Measurements from ENCODE around the gene SORT1.

Gene SORT1

DNA sequence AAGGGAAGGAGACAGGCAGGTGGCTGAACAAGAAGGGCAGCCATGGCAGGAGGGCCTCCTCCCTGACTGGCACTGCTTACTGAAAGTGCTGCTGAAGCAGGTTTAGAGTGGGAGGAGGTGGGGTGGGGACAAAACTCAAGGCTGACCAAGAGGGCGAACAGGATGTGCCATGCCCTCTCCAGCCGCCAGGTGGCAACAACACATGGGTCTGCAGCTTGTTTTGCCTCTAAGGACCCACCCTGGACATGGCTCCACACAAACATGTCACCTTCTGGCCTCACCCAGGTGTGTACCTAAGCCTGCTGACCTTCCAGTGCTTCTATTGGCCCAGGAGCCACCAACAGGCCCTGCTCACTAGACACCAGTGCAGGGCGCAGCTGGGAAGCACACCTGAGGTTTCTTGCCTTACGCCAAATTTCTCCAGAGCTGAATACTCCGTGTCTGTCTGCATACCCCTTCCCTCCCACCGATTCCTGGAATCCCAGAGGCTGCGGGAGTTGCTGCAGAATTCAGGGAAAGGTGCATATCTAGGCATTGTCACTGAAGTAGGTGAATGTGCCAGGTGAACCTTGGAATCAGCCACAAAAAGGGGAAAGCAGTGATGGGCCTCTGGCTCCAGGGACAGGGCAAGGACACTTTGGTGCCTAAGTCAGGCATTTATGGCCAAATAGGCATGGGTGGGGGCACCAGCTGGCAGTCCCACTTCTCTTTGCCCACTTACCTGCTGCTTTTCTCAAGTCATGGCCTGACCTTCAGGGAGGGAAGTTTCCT lies 120.1 kb downstream of the SORT1 start:
- in situ Hi-C loops (cut with HindIII; ENCODE audit: low sequenced_read_pairs) = loop anchor here (10.0 kb wide), 1 partner anchor 127 kb away; no protein-coding TSS in a partner anchor

DNA sequence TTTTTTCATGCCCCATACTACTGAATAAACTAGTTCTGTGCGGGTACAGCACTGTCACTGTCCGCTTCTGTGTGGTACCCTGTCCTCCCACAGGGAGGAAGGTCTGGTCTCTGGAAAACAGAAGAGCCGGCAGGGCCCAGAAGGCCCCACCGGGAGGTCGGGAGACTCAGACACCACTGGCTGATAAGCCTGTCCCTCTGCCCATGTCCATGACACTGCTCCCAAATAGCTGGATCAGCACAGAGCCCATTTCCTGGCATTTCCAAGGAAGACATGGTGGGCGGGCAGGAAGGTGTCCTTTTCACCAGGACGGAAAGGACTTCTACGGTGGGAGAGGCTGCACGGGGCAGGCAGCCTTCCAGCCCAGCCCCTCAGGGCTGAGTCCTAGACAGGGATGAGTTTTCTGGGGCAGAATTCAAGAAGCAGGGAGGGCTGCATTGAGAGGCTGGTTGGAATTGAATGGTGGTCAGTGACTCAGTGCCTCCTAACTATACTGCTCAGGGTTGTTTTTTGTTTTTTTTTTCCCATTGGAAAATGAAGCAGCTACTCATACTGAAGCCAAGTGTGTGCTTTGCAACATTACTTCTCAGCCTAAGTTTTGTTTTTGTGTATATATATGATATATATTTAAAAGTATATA lies 121.9 kb downstream of the SORT1 start:
- in situ Hi-C loops (cut with HindIII; ENCODE audit: low sequenced_read_pairs) = loop anchor here (10.0 kb wide), 1 partner anchor 129 kb away; no protein-coding TSS in a partner anchor

DNA sequence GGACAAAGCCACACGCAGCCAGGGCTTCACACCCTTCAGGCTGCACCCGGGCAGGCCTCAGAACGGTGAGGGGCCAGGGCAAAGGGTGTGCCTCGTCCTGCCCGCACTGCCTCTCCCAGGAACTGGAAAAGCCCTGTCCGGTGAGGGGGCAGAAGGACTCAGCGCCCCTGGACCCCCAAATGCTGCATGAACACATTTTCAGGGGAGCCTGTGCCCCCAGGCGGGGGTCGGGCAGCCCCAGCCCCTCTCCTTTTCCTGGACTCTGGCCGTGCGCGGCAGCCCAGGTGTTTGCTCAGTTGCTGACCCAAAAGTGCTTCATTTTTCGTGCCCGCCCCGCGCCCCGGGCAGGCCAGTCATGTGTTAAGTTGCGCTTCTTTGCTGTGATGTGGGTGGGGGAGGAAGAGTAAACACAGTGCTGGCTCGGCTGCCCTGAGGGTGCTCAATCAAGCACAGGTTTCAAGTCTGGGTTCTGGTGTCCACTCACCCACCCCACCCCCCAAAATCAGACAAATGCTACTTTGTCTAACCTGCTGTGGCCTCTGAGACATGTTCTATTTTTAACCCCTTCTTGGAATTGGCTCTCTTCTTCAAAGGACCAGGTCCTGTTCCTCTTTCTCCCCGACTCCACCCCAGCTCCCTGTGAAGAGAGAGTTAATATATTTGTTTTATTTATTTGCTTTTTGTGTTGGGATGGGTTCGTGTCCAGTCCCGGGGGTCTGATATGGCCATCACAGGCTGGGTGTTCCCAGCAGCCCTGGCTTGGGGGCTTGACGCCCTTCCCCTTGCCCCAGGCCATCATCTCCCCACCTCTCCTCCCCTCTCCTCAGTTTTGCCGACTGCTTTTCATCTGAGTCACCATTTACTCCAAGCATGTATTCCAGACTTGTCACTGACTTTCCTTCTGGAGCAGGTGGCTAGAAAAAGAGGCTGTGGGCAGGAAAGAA lies 122.9 kb downstream of the SORT1 start:
- in situ Hi-C loops (cut with HindIII; ENCODE audit: low sequenced_read_pairs) = loop anchor here (10.0 kb wide), 1 partner anchor 130 kb away; no protein-coding TSS in a partner anchor

DNA sequence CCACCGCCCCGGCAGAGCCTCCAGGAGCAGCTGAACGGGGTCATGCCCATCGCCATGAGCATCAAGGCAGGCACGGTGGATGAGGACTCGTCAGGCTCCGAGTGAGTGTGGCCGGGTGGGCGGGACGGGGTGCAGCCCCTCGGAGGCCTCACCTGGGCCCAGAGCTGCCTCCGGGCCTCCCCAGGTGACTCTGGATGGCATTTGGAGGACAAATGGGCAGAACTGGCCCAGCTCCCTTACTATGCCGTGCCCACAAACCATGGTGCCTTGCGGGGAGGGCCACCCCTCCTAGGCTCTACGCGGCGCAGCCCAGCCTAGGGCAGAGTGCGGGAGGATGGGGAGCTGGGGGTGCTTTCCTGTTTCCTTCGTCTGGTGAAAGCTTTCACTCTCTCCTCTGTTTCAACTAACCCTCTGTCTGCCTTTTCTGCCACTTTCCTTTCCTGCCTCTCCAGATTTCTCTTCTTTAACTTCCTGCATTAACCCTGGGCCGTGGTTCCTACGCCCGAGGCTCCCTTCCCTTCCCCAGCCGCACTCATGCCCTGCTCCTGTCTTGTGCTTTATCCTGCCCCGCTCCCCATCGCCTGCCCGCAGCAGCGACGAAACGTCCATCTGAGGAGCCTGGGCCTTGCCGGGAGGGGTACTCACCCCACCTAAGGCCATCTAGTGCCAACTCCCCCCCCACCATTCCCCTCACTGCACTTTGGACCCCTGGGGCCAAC lies 124.0 kb downstream of the SORT1 start:
- in situ Hi-C loops (cut with HindIII; ENCODE audit: low sequenced_read_pairs) = loop anchor here (10.0 kb wide), 1 partner anchor 131 kb away; no protein-coding TSS in a partner anchor

DNA sequence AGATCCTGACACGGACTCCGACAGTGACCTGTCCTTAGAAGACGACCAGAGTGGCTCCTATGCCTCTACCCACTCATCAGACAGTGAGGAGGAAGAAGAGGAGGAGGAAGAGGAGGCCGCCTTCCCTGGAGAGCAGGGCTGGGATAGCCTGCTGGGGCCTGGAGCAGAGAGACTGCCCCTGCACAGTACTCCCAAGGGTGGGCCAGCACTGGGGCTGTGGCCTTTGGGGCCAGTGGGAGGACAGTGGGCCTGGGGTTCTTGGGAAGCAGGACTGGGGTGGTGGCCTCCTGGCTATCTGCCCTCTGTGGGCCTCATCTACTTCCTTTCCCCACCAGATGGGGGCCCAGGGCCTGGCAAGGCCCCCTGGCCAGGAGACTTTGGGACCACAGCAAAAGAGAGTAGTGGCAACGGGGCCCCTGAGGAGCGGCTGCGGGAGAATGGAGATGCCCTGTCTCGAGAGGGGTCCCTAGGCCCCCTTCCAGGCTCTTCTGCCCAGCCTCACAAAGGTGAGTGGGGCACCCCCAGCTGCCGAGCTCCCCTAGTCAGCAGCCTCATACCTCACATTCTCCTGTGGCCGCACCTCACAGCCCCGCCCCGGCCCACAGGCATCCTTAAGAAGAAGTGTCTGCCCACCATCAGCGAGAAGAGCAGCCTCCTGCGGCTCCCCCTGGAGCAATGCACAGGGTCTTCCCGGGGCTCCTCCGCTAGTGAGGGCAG lies 124.7 kb downstream of the SORT1 start:
- in situ Hi-C loops (cut with HindIII; ENCODE audit: low sequenced_read_pairs) = loop anchor here (10.0 kb wide), 1 partner anchor 132 kb away; no protein-coding TSS in a partner anchor

DNA sequence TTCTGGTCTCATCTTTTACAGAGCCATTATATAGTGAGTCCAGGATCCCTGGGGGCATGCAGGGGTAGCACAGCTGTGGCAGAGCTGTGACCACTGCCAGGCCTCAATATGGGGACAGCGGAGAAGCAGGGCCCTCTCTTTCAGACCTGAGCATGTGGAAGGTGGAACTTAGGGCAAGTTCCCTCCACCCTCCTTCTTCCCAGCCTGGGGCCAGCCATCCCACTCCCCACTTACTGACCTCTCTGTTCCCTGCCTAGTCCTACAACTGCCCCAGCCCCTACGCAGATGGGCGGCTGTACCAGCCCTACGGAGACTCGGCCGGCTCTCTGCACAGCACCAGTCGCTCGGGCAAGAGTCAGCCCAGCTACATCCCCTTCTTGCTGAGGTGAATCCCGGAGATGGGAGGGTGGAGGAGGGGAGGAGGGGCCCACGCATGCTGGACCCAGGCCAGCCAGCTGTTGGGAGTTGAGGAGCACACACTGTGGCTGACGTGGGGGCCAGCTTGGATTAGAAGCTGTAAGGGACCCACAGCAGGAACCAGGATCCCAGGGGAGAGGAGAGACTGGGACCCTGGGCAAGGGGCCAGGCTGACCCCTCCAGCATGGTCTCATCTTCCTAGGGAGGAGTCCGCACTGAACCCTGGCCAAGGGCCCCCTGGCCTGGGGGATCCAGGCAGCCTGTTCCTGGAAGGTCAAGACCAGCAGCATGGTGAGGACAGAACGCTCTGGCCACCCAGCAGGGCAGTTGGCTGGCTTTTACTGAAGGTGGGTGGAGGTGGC lies 125.5 kb downstream of the SORT1 start:
- in situ Hi-C loops (cut with HindIII; ENCODE audit: low sequenced_read_pairs) = loop anchor here (10.0 kb wide), 1 partner anchor 133 kb away; no protein-coding TSS in a partner anchor

DNA sequence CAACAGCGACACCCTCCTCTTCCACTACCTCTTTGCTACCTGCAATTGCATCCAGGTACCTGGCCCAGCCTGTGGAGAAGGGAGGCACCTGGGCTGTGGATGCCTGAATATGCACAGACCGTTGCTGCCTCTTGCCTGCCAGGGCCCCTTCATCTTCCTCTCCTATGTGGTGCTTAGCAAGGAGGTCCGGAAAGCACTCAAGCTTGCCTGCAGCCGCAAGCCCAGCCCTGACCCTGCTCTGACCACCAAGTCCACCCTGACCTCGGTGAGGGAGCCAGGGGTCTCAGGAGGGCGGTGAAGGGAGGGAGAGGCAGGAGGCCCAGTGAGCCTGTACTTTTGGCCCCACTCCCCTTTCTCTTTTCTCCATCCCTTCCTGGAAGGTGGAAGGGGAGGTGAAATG lies 126.3 kb downstream of the SORT1 start:
- in situ Hi-C loops (cut with HindIII; ENCODE audit: low sequenced_read_pairs) = loop anchor here (10.0 kb wide), 1 partner anchor 133 kb away; no protein-coding TSS in a partner anchor

DNA sequence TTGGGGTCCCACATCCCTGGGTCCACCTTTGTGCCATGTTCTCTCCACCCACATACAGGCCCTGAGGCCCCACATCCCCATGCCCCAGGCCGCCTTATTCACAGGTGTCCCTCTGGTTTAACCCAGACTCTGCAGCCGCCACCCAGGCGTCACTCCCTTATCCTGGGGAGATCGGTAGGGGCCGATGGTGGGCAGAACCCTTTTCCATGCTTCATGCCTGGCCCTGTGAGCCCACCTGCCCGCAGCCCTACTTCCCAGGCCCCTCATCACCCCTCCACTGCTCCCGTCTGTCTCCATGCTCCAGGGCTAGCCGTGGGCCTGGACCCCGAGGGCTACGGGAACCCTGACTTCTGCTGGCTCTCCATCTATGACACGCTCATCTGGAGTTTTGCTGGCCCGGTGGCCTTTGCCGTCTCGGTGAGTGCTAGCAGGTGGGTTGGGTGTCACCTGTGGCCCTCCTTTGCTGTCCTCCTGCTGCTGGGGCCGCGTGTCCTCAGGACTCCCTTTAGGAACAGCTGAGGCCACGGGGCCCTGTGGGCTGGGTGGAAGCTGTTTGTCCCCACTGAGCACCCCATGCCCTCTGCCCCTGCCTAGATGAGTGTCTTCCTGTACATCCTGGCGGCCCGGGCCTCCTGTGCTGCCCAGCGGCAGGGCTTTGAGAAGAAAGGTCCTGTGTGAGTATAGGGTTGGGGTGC lies 126.9 kb downstream of the SORT1 start:
- in situ Hi-C loops (cut with HindIII; ENCODE audit: low sequenced_read_pairs) = loop anchor here (10.0 kb wide), 1 partner anchor 134 kb away; no protein-coding TSS in a partner anchor

DNA sequence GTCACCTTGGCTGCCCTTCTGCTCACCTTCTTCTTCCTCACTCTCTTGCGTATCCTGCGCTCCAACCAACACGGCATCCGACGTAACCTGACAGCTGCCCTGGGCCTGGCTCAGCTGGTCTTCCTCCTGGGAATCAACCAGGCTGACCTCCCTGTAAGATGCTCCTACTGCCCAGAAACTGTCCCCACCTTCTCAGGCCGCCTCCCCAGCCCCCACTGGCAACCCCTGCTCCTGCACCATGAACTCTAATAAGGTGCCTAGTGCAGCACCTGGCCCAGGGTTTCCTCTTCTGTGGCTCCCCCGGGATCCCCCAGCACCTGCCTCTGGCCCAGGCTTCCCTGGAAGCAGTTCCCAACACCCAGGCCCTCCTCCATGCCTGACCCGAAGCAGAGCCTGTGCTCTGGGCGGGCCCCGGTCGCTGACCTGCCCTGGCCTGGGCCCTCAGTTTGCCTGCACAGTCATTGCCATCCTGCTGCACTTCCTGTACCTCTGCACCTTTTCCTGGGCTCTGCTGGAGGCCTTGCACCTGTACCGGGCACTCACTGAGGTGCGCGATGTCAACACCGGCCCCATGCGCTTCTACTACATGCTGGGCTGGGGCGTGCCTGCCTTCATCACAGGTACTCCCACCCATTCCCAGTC lies 127.6 kb downstream of the SORT1 start:
- in situ Hi-C loops (cut with HindIII; ENCODE audit: low sequenced_read_pairs) = loop anchor here (10.0 kb wide), 1 partner anchor 135 kb away; no protein-coding TSS in a partner anchor

DNA sequence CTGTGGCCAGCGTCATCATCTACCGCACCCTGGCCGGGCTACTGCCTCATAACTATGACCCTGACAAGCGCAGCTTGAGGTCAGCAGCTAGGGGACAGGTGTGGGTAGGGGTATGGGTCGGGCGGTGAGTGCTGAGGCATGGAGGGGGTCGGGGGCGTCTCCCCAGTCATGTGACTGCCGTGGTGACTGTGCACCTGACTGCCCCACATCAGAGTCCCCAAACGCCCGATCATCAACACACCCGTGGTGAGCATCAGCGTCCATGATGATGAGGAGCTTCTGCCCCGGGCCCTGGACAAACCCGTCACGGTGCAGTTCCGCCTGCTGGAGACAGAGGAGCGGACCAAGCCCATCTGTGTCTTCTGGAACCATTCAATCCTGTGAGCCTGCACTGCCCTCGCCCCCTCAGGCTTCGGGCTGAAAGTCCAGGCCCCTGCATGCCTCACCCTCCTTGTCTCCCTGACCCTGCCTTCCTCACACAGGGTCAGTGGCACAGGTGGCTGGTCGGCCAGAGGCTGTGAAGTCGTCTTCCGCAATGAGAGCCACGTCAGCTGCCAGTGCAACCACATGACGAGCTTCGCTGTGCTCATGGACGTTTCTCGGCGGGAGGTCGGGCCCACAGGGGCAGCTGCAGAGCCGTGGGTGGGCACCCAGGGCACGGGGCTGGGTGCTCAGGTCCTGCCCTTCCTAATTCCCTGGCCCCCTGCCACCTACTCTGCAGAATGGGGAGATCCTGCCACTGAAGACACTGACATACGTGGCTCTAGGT lies 128.3 kb downstream of the SORT1 start:
- in situ Hi-C loops (cut with HindIII; ENCODE audit: low sequenced_read_pairs) = no loop called here

DNA sequence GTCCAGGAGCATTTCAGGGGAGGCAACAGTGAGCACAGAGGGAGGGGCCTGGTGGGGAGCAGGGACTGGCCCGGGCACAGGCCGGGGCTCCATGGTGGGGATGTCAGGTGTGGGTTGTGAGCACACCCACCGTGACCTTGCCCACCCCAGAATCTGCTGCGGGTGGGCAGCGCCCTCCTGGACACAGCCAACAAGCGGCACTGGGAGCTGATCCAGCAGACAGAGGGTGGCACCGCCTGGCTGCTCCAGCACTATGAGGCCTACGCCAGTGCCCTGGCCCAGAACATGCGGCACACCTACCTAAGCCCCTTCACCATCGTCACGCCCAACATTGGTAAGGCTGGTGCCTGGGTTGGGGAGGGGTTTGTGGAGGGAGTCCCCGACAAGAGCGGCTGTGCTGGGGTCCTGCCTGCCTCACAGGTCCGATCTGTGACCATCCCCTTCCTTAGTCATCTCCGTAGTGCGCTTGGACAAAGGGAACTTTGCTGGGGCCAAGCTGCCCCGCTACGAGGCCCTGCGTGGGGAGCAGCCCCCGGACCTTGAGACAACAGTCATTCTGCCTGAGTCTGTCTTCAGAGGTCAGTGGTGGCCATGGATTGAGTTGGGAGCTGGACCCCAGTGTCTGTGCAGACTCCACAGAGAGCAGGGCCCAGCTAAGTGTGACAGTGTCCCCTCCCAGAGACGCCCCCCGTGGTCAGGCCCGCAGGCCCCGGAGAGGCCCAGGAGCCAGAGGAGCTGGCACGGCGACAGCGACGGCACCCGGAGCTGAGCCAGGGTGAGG lies 129.1 kb downstream of the SORT1 start:
- in situ Hi-C loops (cut with HindIII; ENCODE audit: low sequenced_read_pairs) = no loop called here

DNA sequence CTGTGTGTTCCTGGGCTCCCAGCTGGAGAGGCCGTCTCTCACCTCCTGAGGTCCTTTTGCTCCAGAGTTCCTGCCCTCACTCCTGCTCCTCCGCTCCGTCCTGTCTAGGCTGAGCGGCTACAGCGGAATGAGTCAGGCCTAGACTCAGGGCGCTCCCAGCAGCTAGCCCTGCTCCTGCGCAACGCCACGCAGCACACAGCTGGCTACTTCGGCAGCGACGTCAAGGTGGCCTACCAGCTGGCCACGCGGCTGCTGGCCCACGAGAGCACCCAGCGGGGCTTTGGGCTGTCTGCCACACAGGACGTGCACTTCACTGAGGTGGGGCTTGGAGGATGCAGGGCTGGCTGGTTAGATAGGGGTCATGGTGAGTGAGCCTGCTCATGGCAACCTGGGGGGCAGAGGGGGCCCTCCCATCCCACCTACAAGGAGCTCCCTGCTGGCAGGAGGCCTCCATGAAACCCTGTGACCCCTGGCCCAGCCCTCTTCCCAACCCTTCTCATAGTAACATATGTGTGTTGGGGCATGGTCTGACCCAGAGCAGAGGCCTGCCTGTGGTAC lies 129.9 kb downstream of the SORT1 start:
- in situ Hi-C loops (cut with HindIII; ENCODE audit: low sequenced_read_pairs) = no loop called here

DNA sequence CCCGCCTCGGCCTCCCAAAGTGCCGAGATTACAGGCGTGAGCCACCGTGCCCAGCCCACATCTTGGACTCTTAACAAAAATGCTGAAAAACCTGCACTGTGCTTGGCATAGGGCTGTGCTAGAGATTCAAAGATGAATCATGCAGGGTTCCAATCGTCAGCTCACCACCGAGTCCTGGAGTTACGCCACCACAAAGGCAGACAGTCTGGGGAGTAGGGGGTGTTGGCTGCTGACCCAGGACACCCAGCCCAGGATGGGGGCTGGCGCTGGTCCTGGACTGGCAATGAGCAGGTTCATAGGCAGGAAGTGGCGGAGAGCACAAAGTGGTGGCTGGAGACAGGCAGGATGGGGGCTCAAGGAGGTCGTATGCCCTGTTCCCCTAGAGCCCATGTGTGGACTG lies 130.8 kb downstream of the SORT1 start:
- in situ Hi-C loops (cut with HindIII; ENCODE audit: low sequenced_read_pairs) = no loop called here

DNA sequence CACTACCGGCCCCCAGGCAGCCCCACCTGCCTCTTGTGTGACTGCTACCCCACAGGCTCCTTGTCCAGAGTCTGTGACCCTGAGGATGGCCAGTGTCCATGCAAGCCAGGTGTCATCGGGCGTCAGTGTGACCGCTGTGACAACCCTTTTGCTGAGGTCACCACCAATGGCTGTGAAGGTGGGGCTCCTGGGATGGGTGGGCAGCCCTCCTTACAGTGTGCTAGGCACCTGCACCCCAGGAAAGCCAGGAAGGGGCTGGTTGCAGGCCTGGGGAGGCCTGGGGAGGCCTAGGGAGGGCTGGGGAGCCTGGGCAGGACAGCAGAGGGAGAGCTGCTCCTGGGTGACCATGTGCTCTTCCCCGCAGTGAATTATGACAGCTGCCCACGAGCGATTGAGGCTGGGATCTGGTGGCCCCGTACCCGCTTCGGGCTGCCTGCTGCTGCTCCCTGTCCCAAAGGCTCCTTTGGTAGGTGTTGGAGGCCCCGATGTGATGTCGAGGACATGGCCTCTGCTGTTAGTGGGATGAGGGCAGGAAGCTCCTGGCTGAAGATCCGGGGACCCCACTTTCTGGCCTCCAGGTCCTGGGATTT lies 131.9 kb downstream of the SORT1 start:
- in situ Hi-C loops (cut with HindIII; ENCODE audit: low sequenced_read_pairs) = no loop called here

DNA sequence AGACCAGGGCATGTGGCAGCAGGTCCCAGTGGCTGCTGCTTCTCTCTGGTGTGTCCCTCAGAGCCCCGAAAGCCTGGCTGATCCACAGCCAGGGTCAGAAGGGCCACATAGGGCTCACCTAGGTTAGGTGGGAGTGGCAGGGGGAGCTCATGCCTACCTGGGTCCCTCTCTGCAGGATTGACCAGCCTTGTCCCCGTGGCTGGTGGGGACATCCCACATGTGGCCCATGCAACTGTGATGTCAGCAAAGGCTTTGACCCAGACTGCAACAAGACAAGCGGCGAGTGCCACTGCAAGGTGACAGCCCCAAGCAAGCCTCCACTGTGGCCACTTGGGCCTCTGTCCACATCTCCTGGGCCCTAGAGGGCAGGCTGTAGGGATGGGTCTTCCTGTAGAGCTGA lies 132.7 kb downstream of the SORT1 start:
- in situ Hi-C loops (cut with HindIII; ENCODE audit: low sequenced_read_pairs) = no loop called here

DNA sequence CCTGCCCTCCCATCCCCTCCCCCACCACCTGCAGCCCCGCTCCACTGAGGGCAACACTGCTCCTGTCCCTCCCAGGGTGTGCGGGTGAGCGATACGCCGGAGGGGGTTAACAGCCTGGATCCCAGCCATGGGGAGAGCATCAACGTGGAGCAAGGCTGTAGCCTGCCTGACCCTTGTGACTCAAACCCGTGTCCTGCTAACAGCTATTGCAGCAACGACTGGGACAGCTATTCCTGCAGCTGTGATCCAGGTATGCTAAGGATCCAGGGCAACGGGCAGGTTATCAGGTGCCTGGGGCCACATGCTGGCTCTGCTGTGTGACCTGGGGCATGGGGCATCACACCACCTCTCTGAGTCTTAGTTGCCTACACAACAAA lies 133.4 kb downstream of the SORT1 start:
- in situ Hi-C loops (cut with HindIII; ENCODE audit: low sequenced_read_pairs) = no loop called here
